ENCODE data around the gene GLMP.
"Not testable (repeated sequence)": the region's sequence is repeated elsewhere in the genome, so short reads cannot be mapped to it uniquely, and the experiment has no call there.

GLMP gene, protein sequence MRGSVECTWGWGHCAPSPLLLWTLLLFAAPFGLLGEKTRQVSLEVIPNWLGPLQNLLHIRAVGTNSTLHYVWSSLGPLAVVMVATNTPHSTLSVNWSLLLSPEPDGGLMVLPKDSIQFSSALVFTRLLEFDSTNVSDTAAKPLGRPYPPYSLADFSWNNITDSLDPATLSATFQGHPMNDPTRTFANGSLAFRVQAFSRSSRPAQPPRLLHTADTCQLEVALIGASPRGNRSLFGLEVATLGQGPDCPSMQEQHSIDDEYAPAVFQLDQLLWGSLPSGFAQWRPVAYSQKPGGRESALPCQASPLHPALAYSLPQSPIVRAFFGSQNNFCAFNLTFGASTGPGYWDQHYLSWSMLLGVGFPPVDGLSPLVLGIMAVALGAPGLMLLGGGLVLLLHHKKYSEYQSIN

DNA sequence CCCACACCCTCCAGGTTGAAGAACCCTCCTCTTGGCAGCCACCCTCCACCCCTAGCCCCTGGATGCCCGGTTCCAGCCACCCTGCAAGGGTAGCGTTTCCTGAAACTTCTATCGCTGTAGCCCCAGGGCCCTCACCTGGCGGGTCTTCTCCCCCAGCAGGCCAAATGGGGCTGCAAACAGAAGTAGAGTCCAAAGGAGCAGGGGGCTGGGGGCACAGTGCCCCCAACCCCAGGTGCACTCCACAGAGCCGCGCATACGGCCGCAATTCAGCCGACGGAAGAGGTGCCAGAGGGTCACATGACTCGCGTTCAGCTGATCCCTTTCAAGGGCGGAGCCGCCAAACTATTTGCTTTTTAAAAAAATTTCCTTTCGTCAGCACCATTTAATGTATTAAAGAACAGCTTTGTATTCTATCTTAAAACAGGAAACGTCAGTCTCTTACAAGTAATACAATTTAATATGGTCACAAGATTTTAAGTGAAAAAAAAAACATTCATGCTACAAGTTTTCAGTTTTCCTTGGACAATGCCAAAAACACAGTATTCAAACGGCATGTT lies at the start of gene GLMP:
GLMP (minus strand) TSS at position 289 of the 557 bp plus-strand sequence; CDS start at position 255, 34 bp downstream.
- DNase-seq, result peak; percentile 63

DNA sequence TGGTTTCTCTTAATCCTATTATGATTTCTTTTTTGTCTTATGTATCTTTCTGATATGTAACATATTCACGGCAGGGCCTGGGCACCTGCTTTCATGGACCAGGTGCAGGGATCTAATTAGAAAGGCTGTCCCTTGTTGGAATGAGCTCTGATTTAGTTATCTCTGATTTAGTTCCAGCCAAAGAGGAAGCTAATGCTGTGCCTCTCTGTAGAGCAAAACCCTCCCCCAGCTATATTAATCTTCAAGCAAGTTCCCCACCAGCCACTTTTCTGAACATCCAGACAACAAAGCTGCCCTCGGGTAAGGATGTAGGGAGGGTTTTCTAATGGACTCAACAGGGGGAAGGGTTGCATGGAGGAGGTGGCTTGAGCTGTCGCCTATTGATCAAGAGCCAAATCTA lies 48.9 kb upstream of the GLMP start:
- DNase-seq, result no peak

DNA sequence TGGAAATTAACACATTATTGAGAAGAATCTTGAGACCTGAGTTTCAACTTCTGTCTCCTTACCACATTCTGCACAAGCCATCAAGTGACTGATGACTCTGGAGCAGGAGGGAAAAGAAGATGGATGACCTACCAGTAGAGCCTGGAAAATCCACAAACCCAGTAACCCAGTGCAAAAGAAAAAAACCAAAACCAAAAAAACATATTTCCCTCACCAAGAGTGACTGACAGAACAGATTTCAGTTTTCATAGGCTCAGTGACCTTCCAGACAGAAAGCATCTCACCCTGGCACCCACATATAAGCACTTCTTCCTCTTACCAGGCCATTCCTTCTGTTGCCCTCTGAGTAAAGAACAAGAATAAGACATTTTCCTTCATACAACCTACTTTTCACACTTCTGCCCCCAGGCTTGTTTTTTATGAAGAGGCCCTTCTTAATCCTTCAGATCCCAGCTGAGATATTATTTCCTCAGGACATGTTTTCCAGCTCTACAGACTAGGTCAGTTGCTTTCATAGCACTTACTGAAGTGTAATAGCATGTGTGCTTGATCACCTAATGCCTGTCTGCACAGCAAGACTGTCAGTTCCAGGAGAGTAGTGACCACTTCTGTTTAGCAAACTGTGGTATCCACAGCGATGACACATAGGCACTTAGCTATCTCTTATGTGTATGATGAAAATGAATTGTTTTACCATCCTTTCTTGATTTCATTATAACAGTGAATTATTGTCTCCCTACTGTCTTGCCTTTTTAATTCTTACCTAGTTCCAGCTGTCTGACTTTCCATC lies 46.9 kb upstream of the GLMP start:
- DNase-seq, result no peak

DNA sequence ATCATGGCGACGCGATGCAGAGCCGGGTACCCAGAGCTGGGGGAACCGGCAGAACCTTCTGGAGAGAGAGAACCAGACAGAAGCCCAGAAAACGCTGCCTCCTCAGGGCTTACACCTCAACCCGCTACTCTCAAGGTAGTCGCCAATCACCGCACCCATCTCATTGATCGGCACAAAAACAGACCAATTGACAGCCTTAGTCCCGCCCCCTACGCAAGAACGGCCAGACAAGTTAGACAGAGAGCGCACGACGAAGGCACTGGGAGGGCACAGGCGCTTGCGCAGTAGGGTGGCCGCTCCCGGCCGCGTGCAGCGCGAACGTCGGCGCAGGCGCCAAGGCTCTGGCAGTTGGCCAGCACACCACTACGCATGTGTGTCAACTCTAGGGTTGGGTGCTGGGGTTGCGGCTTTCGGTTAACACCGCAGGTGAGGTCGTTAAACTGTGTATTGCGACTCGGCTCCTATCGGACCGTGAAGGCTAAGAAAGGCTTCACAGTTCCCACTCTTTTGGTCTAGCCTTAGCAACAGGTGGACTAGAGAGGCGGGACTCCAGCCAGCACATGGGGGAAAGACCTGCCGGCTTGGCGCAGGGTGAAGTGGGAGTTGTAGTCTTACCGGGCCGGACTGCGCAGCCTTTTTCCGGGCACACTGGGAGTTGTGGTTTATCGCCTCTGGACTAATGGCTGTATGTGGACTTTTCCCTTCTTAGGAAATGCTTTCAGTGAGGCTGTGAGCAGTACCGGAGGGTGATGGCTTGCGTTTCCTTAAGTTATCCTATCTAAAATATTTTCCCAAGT lies 42.9 kb upstream of the GLMP start, which contains the start of the genes CCT3 and TSACC:
CCT3 (minus strand) TSS at position 113 of the 797 bp plus-strand sequence; CDS start at position 5, 108 bp downstream.
TSACC (plus strand) TSS at position 347 of the 797 bp plus-strand sequence. CDS start 1,232 bp downstream, outside the sequence.
- DNase-seq, result peak; percentile 100

DNA sequence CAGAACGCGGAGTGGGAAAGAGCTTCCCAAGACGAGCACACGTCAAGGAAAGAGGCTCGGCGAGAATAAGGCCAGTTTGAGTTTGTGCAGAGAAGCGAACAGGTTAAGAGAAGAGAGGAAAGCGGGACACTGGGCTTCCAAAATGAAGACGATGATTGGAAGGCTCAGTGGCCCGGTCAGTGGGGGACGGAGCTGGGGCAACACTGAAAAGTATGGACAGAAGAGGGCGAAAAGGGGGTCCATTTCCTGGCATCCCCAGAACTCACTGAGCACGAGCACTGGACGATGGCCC lies 42.4 kb upstream of the GLMP start:
- no peak for DNase-seq

DNA sequence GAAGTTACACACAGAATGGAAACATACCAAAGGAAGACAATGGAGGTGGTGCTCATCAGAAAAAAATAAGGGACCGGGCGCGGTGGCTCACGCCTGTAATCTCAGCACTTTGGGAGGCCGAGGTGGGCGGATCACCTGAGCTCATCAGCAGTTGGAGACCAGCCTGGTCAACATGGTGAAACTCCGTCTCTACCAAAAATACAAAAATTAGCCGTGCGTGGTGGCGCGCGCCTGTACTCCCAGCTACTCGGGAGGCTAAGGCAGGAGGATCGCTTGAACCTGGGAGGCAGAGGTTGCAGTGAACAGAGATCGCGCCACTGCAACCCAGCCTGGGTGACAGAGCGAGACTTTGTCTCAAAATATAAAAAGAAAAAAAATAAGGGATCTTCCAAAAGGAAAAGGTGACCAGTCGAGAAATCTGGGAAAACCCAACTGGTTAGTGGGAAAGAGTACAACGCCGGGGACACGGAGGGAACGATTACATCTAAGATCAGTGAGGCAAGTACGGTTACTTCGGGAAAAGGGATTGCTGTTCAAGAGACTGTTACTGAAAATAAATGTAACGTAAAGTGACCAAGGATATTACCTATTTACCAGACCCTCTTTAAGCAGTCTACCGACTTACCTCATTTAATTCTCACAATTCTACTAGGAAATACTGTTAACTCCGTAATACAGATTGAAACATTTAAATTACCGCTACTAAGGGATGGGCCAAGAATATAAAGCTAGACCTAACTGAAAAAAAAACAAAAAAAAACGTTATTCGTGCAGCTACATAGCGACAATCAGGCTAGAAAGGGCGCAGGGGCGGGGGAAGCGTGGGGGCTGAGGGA lies 41.8 kb upstream of the GLMP start:
- peak; percentile 20 for DNase-seq

DNA sequence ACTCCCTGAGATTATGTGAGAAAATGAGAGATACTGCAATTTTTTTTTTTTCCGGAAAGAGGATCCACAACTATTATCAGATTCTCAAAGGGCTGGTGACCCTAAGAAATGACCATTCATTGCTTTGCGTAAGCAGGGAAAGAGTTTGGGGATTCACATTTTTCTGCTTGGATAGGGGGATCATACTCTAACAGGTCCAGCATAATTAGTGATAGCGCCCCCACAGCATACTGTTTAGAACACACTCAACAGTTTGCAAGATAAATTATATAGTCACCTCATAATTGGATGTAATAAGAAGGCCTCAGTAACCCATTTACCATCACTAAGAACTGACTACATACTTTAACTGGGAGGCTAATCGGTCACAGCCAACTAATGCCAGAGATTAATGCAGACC lies 40.8 kb upstream of the GLMP start:
- peak; percentile 27 for DNase-seq

DNA sequence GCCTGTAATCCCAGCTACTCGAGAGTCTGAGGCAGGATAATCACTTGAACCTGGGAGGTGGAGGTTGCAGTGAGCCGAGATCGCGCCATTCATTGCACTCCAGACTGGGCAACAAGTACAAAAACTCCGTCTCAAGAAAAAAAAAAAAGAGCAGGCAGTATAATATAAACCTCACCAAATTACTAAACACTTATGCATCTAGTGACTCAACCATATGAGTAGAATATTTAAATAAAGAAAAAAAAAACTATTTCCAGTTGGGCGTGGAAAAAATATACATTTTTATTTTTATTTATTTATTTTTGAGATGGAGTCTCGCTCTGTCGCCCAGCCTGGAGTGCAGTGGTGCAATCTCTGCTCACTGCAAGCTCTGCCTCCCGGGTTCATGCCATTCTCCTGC lies 27.7 kb upstream of the GLMP start:
- not testable (repeated sequence) for DNase-seq

DNA sequence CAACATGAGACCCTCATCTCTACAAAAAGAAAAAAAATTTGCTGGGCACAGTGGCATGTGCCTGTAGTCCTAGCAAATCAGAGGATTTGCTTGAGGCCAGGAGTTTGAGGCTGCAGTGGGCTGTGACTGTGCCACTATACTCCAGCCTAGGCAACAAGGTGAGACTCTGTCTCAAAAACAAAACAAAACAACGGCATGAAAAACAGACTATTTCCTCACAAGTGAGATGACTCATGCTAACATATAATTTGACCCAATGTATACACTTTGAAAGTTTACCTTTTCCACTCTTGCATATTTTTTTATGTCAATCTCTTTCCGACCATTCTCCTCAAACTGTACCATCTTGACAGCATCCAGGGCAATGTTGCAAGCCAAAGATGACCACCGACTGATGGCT lies 25.1 kb upstream of the GLMP start:
- no peak for DNase-seq

DNA sequence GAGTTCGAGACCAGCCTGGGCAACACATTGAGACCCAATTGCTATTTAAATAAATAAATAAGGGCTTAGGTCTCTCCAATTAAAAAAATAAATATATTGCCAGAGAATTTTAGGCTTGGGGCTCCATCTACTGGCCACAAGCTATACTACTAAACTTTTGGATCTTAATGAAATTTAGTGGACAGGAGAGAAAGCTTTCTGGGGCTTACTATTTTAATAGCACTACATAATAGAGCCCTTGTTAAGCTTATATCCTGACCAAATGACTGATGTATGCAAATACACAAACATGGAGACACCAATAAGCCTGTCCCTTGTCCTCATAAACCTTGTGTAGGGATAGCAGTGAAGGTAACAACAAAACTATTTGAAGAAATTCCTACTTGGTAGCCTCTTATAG lies 24.2 kb upstream of the GLMP start:
- peak; percentile 24 for DNase-seq

DNA sequence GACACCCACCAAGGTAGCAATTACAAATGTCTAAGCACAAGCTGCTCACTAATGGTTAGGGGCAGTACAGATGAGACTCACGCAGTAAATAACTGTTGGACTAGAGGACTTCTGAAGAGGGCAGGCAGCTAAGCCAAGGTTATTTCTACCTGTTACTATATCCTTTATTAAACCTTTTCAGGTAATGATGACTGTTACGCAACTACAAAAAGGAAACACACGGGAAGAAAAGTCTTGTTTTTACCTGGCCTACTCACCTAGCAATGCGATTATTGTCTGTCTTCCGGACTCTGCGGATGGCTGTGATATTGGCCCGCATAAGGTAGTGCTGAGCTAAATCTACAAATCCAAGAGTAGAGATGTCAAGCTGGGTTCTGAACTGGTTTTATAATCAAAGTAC lies 21.4 kb upstream of the GLMP start:
- no peak for DNase-seq

DNA sequence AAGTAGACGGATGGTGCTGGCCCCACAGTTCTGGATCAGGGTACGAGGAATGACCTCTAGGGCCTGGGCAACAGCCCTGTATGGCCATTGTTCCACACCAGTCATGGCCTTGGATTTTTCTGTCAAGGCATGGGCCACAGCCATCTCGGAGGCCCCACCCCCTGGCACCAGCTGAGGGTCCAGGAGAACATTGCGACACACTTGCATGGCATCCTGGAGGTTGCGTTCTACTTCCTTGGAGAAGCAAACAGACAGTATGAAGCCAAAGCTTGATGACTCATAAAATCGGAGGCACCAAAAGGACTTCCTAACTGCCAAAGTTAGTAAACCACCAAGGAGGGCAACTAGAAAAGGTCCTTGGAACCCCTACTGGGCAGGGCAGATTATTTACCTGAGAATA lies 15.5 kb upstream of the GLMP start:
- no peak for DNase-seq

DNA sequence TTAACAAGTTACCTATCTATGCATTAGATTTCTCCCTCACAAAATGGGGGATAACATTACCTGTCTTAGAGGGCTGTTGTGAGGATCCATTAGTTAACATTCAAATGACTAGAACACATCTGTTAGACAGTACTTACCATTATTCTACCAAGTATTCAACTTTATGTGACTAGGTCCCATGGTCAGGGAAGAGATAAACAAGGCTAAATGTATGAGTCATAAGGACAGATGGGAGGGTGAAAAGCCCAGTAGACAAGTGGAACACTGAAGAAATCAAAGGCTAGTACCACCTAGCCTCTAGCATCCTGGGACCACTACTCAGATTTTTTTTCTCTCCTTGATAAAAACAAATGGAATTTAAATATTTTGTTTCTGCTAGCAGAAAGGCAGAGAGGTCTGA lies 12.6 kb upstream of the GLMP start:
- DNase-seq, result no peak

DNA sequence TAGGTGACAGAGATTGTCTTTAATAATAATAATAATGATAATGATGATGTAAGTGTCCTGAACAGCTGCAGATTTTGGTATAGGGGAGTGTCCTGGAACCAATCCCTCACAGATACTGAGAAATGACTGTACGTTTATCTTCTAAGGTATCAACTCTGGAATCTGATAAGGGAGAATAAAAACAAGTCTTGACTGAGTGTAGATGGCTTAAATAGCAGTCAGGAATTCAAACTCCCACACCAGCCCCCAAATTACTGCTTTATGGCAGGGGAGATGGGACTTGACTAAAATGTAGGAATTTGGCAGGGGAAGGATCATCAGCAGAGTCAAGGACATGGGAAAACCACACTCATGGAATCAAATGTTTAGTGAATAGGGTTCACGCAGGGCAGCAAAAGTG lies 9.7 kb upstream of the GLMP start:
- no peak for DNase-seq

DNA sequence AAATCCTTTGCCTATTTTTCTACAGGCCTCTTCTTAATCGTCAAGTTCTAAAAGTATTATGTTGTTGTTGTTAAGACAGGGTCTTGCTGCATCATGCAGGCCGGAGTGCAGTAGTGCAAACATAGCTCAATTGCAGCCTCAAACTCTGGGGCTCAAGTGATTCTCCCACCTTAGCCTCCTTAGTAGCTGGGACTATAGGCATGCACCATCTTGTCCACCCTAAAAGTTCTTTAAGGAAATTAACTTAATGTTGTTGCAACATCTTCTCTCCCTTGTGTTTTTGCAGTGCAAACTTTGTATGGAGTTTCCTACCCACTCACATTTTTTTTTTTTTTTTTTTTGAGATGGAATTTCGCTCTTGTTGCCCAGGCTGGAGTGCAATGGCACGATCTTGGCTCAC lies 7.8 kb upstream of the GLMP start:
- no peak for DNase-seq

DNA sequence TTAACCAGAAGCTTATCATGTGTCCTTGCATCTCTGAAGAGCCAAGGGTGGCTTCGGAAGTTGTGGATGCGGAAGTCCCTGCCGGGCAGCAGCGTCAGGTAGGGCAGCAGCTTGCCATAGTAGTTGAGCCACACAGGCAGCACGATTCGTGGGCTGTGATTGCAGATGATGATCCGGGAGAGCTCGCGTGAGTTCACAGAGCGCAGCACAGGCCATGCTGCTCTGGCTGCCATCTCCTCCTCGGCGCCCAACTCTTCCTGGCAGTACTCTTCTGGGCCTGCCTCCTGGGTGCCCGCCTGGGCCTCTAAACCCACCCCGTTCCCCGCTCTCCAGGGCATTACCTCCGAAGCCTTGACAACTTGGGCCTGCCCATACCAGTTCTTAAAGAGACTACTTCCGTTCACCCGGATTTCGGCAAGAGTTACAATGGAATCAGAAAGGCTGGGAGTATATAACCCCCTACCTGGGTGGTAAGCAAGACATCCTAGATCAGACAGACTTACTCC lies 3.4 kb upstream of the GLMP start, which contains the start of gene VHLL:
VHLL (minus strand) TSS at position 456 of the 506 bp plus-strand sequence; CDS start at position 338, 118 bp downstream.
- no peak for DNase-seq

DNA sequence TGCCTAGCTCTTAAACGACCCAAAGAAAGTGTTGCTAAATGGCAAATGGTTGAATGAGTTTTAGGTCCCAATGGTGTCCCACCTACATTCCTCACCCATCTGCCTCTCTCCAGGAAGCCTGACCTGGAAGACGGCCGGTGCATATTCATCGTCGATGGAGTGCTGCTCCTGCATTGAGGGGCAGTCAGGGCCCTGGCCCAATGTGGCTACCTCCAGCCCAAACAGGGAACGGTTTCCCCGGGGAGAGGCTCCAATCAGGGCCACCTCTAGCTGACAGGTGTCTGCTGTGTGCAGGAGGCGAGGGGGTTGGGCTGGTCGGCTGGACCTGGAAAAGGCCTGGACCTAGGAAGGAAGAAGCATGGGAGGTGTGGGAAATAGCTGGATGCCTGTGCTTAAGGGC lies 1.6 kb downstream of the GLMP start:
- DNase-seq, result no peak

DNA sequence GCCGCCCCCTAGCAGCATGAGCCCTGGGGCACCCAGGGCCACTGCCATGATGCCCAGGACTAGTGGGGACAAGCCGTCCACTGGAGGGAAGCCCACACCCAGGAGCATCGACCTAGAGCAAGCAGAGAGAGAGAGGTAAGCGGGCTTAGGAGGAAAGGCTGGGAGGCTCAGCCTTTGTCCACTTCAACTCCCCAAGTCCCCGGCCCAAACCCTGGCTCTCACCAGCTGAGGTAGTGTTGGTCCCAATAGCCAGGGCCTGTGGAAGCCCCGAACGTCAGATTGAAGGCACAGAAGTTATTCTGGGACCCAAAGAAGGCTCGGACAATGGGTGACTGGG lies 2.4 kb downstream of the GLMP start:
- DNase-seq, result no peak

DNA sequence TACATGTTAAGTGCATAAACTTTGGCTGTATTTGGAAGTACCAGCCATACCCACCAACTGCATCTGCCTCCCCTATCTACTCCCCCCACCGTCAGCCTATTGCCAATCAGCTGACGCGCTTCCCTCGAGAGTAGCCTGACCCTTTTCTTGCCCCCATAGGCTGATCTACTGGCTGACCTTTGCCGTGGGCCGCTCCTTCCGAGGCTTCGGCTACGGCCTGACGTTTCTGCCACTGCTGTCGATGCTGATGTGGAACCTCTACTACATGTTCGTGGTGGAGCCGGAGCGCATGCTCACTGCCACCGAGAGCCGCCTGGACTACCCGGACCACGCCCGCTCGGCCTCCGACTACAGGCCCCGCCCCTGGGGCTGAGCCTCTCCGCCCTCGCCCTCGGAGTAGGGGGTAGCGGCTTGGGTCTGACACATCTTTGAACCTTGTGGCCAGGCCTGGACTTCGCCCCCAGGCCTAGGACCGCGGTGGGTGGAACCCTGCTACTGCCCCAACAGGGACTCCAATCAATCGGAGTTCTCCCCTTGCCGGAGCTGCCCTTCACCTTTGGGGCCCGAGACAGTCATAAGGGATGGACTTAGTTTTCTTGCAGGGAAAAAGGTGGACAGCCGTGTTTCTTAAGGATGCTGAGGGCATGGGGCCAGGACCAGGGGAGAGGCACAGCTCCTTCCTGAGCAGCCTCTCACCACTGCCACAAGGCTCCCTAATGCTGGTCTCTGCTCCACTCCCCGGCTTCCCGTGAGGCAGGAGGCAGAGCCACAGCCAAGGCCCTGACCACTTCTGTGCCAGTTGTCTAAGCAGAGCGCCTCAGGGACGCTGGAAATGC lies 4.0 kb downstream of the GLMP start:
- peak; percentile 18 for DNase-seq

DNA sequence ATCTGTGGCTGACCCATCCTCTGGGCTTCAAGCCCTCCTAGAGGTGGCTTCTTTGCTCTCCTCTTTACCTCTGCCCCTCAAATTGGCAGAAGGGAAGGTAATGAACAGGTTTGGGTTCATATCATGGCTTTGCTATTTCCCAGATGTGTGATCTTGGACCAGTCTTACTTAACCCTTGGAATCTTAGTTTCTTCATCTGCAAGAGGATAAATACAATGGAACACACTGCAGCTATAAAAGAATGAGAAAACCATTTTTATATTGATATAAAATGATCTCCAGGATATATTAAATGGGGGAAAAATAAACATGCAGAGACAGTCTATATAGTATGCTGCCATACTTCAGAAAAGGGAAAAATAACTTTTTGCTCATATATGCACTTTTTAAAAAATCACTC lies 5.6 kb downstream of the GLMP start:
- no peak for DNase-seq

DNA sequence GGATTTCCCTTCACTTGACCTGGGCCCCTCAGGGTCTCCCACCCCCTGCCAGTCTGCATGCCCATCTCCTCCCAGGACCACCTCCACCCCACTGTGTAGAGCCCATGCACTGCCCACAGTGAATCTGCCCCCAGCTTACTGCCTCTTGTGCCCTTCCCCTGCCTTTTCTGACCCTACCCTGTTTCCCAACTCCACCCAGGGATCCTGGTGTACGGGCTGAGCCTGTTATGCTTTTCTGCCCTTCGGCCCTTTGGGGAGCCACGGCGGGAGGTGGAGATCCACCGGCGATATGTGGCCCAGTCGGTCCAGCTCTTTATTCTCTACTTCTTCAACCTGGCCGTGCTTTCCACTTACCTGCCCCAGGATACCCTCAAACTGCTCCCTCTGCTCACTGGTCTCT lies 9.4 kb downstream of the GLMP start:
- no peak for DNase-seq

All from activated CD4-positive, alpha-beta T cell treated with anti-CD3 and anti-CD28 coated beads, Interleukin-10, Interleukin-2, amounts not matched to agents 100 ng/mL and 50 ng/mL, durations not matched to agents 16 hours and 8 hours (primary cell).